ENCODE results near the gene SRSF10. TPM values are rescaled to one million over a fixed set of nuclear protein-coding genes. Genes with fewer than 3 reads are reported as not detected.
A peak's percentile ranks its signal among the peaks of the same experiment; 100 is the strongest.
"Not testable (repeated sequence)": the region's sequence is repeated elsewhere in the genome, so short reads cannot be mapped to it uniquely, and the experiment has no call there.

The SRSF10 gene
- polyA plus RNA-seq, 10 donors = 92.2 to 147 (median 121) TPM

DNA sequence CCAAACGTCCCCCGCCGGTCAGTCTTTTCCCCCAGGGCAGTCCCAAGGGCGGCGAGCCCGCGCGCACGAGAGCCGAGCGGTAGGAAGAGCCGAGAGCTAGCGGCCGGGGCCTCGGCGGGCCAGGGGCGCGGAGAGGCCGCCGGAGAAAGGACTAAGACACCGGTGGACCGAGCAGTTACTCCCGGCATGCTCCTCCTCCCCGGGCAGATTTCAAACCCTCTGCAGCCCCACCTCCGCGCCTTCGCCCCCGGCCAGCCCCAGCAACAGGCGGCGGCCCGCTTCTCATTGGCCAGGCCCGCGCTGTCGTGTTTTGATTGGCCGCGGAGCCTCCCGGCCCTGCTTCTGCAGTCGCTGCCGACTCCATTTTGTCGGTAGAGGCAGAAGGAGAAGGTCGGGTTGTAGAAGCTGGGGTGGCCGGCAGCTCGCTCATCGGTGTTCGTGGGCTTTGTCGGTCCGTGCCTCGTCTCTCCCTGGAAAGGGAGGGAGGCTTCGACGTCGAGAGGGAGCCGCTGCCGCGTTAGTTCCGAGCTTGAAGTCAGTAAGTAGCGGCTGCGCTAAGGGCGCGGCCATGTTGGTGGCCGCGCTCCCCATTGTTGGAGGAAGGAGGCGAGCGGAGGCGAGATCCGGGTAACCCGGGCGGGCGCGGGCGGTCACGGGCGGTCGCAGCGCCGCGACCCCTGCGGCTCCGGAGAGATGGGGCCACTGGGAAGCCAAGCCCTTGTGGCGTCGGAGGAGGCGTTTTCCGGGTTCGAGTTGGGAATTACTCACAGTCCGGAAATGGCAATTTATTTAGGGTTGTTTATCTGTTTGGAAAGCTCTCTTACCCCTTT is 20.5 kb downstream of the SRSF10 start, which contains the start of gene PNRC2:
TSS of gene PNRC2 (plus strand) at position 368 of the 830 bp plus-strand sequence. CDS start 1,630 bp downstream, outside the sequence.
- peak; percentile 96 to 99 (median 97) for DNase-seq

DNA sequence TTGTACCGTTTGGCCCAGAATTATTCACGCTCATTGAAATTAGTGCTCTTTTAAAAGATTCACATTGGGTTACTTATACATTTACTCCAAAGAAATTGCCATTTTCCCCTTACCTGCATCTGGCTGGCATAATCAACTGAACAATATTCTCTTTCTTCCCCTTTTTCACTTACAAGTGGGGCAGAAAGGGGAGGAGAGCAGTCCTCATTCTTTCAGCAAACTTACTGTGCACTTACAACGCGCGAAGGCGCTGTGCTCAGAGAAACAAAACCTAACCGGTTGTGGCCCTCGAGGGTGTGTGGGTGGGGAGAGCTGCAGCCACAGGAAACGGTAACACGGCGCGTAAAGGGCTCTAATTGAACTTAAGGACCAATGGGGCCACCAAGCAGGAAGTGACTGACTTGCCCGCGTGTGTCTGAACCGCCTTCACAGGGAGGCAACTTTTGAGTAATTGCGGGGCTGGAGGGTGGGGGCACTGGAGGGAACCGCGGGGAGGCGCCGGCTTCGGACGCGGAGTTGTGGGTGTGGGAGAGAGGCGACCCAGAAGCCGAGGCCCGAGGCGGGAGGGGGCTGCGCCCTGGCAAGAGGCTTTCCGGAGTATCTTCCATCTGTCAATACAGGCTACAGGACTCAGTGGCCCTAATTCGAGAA is 21.2 kb downstream of the SRSF10 start:
- peak; percentile 89 to 96 (median 90) for DNase-seq

DNA sequence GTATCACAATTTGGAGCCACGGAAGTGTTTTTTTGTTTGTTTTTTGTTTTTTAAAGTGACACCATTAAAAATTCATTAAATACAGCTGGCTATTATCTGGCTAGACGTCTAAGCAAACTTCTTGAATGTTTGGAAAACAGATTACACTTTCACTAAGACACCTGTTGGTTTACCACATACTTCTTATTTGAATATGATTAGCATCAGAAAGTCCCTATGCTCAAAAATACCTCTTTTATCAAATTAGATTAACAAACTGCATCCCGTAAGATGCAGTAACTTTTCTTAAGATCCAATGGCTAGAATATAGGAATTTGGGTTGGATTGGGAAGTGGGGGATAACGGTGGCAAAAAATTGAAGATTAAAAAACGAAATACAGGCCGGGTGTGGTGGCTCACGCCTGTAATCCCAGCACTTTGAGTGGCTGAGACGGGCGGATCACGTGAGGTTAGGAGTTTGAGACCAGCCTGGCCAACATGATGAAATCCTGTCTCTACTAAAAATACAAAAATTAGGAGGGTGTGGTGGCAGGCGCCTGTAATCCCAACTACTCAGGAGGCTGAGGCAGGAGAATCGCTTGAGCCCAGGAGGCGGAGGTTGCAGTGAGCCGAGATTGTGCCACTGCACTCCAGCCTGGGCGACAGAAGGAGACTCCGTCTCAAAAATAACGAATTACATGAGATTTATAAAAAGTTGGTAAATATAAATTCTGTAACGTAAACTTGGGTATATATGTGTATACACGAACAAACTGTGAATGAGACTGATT is 21.9 kb downstream of the SRSF10 start:
- DNase-seq = not testable (repeated sequence)

DNA sequence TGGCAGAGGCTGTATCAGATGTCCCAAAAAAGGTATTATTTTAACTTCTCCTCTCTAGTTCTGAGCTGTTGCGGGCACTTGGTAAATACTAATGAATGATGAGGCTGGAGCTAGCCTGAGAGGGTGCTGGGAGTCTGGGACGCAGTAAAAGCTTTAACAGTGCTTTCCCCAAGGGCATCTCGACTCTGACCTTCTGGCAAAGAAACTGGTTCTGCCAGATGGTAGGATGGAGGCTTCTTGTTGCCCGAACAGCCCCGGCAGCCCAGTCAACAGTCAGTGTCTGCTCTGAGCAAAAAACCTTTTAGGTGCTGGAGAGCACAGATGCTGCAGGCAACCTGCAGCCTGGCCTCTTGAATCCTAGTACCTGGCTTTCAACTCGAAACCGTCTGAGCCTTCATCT is 23.0 kb downstream of the SRSF10 start:
- DNase-seq = no peak

DNA sequence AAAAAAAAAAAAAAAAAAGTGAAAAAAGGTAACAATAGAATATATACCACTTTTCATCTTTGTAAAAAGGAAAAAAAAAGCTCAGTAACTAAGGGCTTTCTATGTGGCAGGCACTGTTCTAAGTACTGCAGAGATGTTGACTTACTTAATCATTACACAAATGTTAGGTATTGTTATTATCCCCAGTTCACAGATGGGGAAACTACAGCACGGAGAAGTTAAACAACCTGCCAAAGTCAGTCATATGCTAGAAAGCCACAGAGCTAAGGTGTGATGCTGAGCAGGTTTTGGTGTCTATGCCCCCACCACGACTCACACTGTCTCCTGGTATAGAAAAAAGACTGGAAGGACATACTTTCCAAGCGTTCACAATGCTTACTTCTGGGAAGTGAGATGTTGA is 27.1 kb downstream of the SRSF10 start:
- no peak for DNase-seq

DNA sequence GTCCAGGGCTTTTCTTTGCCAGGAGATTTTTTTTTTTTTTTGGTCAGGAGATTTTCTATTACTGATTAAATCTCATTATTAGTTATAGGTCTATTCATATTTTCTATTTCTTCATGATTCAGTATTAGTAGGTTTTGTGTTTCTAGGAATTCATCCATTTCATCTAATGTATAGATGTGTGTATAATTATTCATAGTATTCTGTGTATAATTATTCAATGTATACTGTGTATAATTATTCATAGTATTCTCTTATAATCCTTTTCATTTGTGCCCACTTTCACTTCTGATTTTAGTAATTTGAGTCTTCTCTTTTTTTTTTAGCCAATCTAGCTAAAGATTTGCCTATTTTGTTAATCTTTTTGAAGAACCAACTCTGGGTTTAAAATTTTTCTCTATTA is 32.8 kb downstream of the SRSF10 start:
- DNase-seq = no peak

DNA sequence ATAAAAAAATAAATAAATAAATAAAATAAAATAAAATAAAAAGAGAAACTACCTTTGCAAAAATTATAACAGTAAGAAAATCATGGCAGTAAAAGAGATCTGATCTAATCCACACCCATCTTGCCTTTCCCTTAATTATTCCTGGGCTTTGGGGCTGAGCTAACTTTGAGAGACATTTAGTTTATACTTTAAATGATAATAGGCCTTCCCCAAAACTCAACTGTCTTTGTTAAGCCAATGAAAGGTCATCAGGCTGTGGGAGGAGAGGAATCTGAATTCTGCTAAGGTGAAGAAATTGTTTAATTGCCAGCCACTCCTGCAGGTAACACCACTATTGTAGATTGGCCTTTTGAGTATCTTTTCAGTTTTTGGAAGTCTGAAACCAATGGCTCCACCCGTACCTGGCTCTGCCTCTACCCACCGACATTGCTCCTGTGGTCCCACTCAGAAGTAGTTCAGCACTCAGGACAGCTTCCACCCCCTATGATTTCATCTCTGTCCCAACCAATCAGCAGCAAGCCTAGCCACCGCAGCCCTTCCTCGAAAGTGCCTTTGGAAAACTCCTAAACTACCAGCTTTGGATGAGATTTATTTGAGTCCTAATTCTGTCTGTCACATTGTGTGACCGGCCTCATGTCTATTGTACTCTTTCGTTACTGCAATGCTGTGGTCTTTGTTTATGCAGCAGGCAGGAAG is 43.5 kb downstream of the SRSF10 start:
- DNase-seq = no peak

DNA sequence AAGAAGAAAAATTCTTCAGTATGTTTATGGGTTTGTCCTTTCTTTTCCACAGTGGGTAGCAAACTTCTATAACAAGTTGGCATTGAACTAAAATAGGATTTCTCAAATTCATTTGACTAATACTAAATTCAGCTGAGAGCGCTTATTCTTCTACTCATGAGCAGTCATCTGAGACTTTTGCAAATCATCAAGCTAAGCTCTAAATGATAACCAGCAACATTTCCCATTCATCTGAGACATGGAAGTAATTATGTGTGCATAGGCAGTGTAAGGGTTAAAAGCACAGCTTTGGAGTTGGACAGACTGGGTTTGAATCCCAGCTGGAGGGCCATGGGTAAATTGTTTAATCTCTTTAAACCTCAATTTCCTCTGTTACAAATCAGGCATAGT is 48.6 kb downstream of the SRSF10 start:
- no peak for DNase-seq

DNA sequence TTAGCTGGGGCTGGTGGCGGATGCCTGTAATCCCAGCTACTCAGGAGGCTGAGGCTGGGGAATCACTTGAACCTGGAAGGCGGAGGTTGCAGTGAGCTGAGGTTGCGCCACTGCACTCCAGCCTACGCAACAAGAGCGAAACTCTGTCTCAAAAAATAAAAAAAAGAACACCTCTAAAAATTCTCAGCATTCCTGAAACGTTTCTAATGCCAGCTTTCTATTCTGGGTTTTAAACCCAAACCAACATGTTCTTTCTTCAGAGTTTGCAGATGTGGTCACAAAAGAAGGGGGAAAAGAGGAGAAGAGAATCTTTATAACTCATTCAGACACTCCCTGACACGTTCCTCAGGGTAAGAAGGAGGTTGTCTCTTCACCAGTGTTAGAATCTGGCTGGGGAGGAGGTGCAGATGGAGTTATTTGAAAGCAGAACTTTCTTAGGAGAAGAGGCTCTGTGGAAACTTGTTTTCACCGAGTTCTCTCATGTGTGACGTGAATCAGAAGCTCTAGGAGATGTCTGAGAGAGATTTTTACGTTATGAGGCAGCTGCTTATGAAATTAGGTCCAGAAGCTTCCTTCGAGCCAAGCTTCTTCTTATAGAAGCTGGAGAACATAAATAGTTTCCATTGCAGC is 49.2 kb downstream of the SRSF10 start:
- peak; percentile 18 to 71 (median 36) for DNase-seq

DNA sequence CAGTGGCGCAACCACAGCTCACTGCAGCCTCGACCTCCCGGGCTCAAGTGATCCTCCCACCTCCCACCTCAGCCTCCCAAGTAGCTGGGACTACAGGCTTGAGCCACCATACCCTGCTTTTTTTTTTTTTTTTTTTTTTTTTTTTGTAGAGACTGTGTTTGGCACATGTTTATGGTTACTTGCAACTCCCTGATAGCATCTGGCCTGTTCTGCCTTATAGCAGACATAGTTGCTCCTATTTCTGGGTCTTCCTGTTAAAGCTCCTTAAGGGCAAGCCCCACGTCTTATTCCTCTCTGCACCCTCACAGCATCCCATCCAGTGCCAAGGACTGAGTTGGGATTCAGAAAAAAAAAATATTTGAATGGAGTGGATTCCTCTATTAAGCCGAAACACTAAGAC is 49.9 kb downstream of the SRSF10 start:
- DNase-seq = no peak

DNA sequence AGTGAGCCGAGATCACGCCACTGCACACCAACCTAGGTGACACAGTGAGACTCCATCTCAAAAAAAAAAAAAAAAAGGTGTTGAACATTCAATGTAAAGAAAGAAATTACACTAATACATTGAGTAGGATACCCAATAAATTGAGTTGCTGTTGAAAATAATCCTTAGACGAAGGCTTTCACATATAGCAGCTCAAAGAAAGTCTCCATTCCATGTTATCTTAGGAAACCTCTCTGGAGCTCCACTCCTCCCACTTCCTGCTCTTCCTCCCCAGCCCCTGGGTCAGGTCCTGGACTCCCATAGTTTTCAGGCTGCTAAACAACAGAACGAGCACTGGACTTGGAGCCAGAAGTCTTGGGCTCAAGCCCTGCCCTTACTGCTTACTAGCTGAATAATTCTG is 51.3 kb downstream of the SRSF10 start:
- no peak for DNase-seq

DNA sequence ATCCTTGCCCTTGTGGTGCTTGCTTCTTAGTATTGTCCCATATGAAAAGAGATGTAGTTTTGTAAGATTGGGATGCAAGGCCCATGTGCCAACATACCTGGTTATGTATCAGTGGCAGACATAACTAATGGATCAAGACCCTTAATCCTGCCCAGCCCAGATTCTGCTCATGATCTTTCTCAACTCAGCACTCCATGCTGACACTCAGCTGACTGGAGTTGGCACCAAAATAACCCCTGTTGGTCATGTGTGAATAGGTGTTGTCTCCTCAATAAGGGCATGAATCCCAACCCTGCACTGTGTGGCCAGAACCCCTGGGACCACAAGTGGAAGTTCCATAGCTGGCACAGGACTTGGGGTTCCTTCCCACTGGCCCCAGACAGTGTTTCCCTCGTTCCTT is 53.0 kb downstream of the SRSF10 start:
- no peak for DNase-seq

DNA sequence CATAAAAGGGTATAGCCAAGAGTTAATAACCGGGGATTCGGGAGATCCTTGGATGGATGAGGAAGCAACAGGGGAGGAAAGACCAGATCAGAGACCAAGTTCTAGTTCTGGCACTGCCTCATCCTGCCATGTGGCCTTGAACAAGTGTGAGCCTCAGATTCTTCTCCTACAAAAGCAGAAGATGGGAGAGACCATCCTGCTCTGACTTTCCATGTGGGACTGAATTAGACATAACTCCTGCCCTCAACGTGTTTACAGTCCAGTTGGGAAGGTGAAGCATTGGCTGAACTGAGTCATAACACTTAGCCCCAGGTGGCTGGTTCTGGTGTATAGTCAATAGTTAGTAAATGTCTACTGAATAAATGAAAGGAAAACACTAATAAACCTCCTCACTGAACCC is 54.8 kb downstream of the SRSF10 start:
- no peak for DNase-seq

DNA sequence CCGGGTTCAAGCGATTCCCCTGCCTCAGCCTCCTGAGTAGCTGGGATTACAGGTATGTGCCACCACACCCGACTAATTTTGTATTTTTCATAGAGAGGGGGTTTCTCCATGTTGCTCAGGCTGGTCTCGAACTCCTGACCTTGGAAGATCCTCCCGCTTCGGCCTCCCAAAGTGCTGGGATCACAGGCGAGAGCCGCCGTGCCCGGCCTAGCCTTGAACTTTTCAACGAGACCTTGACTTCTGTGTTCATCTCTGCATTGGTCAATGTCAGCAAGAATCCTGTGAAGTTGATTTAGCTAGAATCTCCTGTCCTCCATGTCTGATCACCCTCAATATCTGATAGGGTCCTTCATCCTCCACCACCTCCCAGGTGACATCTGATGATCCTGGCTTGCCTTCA is 55.5 kb downstream of the SRSF10 start:
- DNase-seq = no peak

DNA sequence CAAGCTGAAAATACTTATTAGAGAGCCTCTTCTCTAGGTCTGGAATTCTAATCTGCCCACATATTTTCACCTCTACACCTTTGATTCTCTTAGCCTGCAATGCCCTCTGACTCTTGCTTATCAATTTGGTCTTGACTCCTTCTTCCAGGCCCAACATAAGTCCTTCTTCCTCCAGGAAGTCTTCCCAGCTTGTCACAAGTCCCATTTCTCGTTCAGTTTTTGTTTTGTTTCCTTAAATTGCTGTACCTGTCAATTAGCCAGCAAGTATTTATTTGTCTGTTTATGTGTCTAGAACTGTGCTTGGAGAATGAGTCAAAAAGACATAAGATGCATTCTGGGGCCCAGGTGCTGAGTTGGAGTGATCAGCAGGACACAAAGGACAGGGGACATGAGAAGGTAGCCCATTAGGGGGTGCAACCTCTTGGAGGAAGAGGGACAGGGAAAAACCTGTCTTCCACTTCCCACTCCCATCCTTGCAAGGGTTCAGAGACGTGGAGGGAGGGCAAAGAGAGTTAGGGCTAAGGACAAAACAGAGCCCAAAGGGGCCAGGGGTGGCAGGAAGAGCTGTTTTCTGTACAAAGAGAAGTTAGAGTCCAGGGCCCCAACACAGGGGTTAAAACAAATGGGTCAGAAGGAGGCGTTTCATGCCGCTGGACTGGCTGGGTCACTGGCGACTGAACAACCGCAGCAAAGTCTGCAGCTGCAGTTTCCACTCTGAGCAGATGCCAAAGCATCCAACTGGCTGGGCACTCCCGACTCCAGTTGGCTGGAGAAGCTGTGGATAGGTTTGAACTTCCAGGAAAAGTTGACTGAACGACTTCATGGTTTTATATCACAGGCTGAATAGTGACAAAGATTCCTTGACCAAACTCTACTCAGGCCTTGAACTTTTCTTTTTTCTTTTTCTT is 56.3 kb downstream of the SRSF10 start:
- DNase-seq = peak in 2 of 3 donors; percentile 59 to 66

DNA sequence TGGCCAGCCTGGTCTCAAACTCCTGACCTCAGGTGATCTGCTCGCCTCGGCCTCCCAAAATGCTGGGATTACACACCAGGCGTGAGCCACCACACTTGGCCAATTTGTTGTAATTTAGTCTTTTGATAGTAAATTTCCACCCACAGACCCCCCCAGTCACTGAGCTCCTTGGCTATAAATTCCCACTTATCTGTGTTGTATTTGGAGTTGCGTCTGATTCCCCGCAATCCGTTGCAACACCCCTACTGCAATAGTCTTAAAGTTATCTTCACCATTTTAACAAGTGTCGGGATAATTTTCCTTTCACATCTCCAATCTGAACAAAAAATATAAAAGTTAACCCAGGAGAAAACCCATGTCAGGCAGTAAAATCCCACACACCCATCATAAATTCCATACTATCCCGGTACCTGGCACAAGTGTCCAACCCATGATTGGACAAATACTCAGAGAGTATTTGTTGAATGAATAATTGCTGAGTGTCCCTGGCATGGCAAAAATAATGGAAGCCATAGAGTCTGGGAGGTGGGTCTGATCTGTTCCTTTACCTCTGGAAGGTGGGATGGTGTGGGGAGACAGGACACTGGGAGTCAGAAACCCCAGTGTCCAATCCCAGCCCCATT is 57.7 kb downstream of the SRSF10 start:
- no peak for DNase-seq

DNA sequence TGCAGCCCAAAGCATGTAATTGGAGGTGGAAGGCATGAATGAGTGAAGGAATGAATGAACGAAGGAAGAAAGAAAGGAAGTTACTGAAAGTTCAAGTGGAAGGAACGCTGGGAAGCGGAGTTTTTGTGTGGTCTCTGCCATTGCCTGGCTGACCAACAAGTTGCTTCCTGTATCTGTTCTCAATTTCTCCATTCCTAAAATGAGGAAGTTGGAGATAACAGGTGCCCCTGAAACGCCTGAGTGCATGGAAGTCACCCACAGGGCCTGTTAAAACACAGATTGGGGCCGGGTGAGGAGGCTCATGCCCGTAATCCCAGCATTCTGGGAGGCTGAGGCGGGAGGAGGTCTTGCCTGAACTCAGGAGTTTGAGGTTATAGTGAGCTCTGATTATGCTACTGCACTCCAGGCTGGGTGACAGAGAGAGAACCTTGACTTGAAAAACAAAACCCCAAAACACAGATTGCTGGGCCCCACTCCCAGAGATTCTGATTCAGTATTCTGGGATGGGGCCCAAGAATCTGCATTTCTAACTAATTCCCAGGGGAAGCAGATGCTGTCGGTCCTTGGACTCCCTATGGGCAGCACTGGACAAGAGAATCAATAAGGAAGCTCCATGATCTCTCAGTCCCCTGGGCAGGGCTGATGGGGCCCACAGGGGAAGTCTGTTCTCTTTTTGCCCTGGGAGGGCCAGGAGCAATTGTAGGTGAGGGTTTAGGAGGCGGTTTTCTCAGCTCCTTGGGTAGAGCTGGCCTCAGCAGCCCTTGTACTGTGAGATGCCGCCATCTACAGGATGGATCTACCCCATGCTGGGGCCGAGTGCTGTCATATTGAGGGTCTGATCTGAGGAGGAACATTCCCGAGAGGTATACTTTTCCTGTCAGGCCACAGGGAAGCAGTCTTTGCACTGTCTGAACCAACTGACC is 63.7 kb downstream of the SRSF10 start:
- peak; percentile 32 to 74 (median 50) for DNase-seq

DNA sequence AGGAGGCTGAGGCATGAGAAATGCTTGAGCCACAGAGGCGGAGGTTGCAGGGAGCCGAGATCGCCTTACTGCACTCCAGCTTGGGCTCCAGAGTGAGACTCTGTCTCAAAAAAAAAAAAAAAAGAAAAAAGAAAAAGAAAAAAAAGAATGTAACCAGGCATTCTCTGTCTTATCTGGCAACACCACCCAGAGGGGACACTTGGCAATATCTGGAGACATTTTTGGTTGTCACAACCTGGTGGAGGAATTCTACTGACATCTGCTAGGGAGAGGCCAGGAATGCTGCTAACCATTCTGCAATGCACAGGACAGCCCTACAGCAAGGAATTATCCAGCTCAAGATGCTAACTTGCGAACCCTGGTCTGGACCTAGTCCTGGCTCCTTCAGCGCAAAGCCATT is 64.7 kb downstream of the SRSF10 start:
- no peak for DNase-seq

DNA sequence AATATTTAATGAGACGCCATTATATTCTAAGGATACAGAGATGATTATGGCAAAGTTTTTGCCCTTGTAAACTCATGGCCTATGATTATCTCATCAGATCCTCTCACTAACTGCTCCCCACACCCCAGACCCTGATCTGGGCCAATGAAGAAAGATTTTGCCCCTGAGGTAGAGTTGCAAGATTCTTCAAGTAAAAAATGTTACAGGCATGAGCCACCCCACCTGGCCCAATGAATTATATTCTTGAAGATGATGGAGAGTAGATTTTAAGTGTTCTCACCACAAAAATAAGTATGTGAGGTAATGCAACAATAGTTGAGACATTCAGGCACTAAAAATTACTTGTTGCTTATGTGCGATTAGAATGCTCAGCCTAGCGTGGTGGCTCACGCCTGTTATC is 65.2 kb downstream of the SRSF10 start:
- DNase-seq = no peak

Measured in muscle of back (tissue), 11 donors.